ENCODE results near the gene HMBS. TPM values are rescaled to one million over a fixed set of nuclear protein-coding genes. Genes with fewer than 3 reads are reported as not detected.

HMBS gene
- total RNA-seq, 1 experiment from 2014 or later, result 94.9 TPM

DNA sequence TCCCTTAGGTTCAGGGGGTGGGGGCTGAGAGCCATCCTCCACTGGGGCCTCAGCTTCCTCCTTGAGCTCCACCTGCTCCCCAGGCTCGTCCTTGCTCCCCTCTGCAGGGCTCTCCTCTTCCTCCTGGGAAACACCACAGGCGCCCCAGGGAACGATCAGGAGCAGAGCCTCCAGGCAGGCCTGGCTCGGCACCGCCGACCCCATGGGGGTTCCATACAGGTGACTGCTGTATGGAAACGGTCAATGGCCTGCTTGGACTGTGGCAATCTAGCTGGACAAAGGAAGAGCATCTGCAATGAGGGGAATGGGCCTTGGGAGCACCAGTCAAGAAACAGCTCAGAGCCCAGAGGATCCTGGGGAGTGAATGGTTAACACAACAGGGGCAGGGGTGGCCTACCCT is 35.6 kb upstream of the HMBS start:
- no peak for DNase-seq
- BruUV-seq (replicated peaks), result no TSS peak
- Mint-ChIP-seq H3K36me3 (ENCODE audit: insufficient read depth, unreplicated experiment) (peaks cover 98% of the 10 kb centered on the region), H3K27ac (ENCODE audit: unreplicated experiment) (no peak overlapping the region), H3K4me3 (ENCODE audit: unreplicated experiment) (no peak overlapping the region), H3K4me1 (ENCODE audit: low read depth, unreplicated experiment) (peaks cover 10% of the 10 kb centered on the region), H3K27me3 (ENCODE audit: insufficient read depth, unreplicated experiment) (no peaks in the 10 kb centered on the region), H3K9me3 (ENCODE audit: unreplicated experiment) (no peaks in the 10 kb centered on the region)
- no peak for TF ChIP-seq CTCF (IDR thresholded peaks at IDR 0.05; ENCODE audit: insufficient read depth in 1 of 2, low read depth in 1 of 2, low read length in 1 of 2, severe bottlenecking in 1 of 2, unreplicated experiment in 1 of 2)
- no peak overlapping the region for H3K4me3 ChIP-seq (ENCODE audit: low read depth, low read length)
- peaks cover 27% of the 10 kb centered on the region for H3K36me3 ChIP-seq (ENCODE audit: control insufficient read depth, insufficient read depth, low read length)
- peaks cover 6% of the 10 kb centered on the region; the same call in 1 of the 2 replicates for H3K4me1 ChIP-seq
- ChIA-PET POLR2A (interaction anchor here (0.6 kb wide), 1 partner anchor 211 kb away, joined by 3 read pairs; no protein-coding TSS in a partner anchor), CTCF (no interaction called here)
- H3K27me3 ChIP-seq (replicated peaks; ENCODE audit: control insufficient read depth, insufficient read depth, low read length), result no peaks in the 10 kb centered on the region
- H3K9me3 ChIP-seq, result no peaks in the 10 kb centered on the region
- intact Hi-C loops (cut with micrococcal nuclease; ENCODE audit: unreplicated experiment), result no loop called here

GRCh38 chr11:119051440-119052162 is 33.1 kb upstream of the HMBS start:
- H3K9me3 ChIP-seq, result no peaks in the 10 kb centered on the region
- no peak for DNase-seq
- Mint-ChIP-seq H3K36me3 (ENCODE audit: insufficient read depth, unreplicated experiment) (peaks cover 98% of the 10 kb centered on the region), H3K9me3 (ENCODE audit: unreplicated experiment) (no peaks in the 10 kb centered on the region), H3K27ac (ENCODE audit: unreplicated experiment) (no peak overlapping the region), H3K4me3 (ENCODE audit: unreplicated experiment) (no peak overlapping the region), H3K27me3 (ENCODE audit: insufficient read depth, unreplicated experiment) (no peaks in the 10 kb centered on the region), H3K4me1 (ENCODE audit: low read depth, unreplicated experiment) (peaks cover 8% of the 10 kb centered on the region)
- H3K4me3 ChIP-seq (ENCODE audit: low read depth, low read length), result no peak overlapping the region
- CTCF ChIA-PET, result interaction anchor here (1.2 kb wide), 1 partner anchor 16 kb away, joined by 3 read pairs; the partner anchor contains the start of gene VPS11
- TSS peak; percentile 5 for BruUV-seq (replicated peaks)
- peaks cover 26% of the 10 kb centered on the region for H3K36me3 ChIP-seq (ENCODE audit: control insufficient read depth, insufficient read depth, low read length)
- intact Hi-C loops (cut with micrococcal nuclease; ENCODE audit: unreplicated experiment), result no loop called here
- POLR2A ChIA-PET, result interaction anchor here (0.6 to 1.2 kb wide), 2 partner anchors 16 to 193 kb away, joined by 4 to 13 read pairs; partner anchors contain the start of gene VPS11
- H3K4me1 ChIP-seq, result peaks cover 5% of the 10 kb centered on the region; the same call in 1 of the 2 replicates
- no peak for TF ChIP-seq CTCF (IDR thresholded peaks at IDR 0.05; ENCODE audit: insufficient read depth in 1 of 2, low read depth in 1 of 2, low read length in 1 of 2, severe bottlenecking in 1 of 2, unreplicated experiment in 1 of 2)
- no peaks in the 10 kb centered on the region for H3K27me3 ChIP-seq (replicated peaks; ENCODE audit: control insufficient read depth, insufficient read depth, low read length)

DNA sequence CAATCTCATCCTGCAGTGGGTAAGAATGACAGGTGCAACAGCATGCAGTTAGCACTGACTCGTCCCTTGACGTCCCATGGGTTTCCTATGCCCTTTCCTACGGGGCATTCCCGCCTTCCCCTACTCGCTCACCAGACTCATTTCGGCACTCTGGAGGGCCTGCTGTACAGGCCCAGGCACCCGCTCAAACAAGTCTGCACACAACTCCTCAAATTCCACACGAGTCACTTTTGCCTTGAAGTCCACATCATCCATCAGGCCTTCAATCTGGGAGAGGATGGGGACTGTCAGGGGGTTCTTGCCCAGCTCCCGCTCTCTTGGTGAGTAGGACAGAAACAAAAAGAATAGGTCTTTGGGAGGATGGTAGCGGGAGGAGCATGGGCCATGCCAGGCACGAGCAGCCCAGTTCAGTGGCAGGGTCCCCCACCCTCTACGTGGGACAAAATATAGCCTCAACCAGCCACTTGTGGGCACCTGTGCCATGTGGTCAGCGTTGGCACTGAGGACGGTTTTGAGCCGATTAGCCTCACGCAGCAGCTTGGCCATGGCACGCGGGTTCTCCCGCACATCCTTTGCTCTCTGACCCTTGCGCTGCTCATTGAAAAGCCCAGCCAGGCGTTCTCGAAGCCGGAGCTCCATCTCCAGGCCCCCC is 32.4 kb upstream of the HMBS start:
- POLR2A ChIA-PET, result no interaction called here
- Histone ChIP-seq H3K4me3 (ENCODE audit: low read depth, low read length) (no peak overlapping the region), H3K4me1 (peaks cover 5% of the 10 kb centered on the region; the same call in 1 of the 2 replicates), H3K27me3 (replicated peaks; ENCODE audit: control insufficient read depth, insufficient read depth, low read length) (no peaks in the 10 kb centered on the region), H3K36me3 (ENCODE audit: control insufficient read depth, insufficient read depth, low read length) (peaks cover 24% of the 10 kb centered on the region), H3K9me3 (no peaks in the 10 kb centered on the region)
- intact Hi-C loops (cut with micrococcal nuclease; ENCODE audit: unreplicated experiment), result no loop called here
- H3K9me3 Mint-ChIP-seq (ENCODE audit: unreplicated experiment), result no peaks in the 10 kb centered on the region
- H3K27me3 Mint-ChIP-seq (ENCODE audit: insufficient read depth, unreplicated experiment), result no peaks in the 10 kb centered on the region
- H3K27ac Mint-ChIP-seq (ENCODE audit: unreplicated experiment), result no peak overlapping the region
- TF ChIP-seq CTCF (IDR thresholded peaks at IDR 0.05; ENCODE audit: insufficient read depth in 1 of 2, low read depth in 1 of 2, low read length in 1 of 2, severe bottlenecking in 1 of 2, unreplicated experiment in 1 of 2), result no peak
- CTCF ChIA-PET, result interaction anchor here (1.2 kb wide), 1 partner anchor 15 kb away, joined by 3 read pairs; the partner anchor contains the start of gene VPS11
- H3K36me3 Mint-ChIP-seq (ENCODE audit: insufficient read depth, unreplicated experiment), result peaks cover 98% of the 10 kb centered on the region
- no peak for DNase-seq
- H3K4me1 Mint-ChIP-seq (ENCODE audit: low read depth, unreplicated experiment), result peaks cover 8% of the 10 kb centered on the region
- no peak overlapping the region for H3K4me3 Mint-ChIP-seq (ENCODE audit: unreplicated experiment)
- no TSS peak for BruUV-seq (replicated peaks)
